Left lobe of liver (tissue), 2 donors: ENCODE measurements around the gene UGT1A4. TPM values are rescaled to one million over a fixed set of nuclear protein-coding genes. Genes with fewer than 3 reads are reported as not detected.

Source experiments
- ATAC-seq: fragments of 200-7000 bp; cut with Tn5 transposase; one replicate; pipeline ENCODE4 v1.9.1; 2020; ENCODE audit warnings: mild to moderate bottlenecking, moderate library complexity
- DNase-seq: peaks from one replicate; pipeline ENCODE4 v3.0.0-alpha.2; 2020; ENCODE audit warnings: low spot score
- total RNA-seq: library from RNA; stranded (reverse); gene quantifications from one replicate; pipeline ENCODE4 v1.2.1, GENCODE V29; 2021
- donor health status: DM: no; HTN: no; CAD: no; lungs with moderate emphysema.
- donor health status: DM: no; HTN: yes; CAD: no.

The UGT1A4 gene
- total RNA-seq, 1 donor from 2014 or later, result 454 TPM

DNA sequence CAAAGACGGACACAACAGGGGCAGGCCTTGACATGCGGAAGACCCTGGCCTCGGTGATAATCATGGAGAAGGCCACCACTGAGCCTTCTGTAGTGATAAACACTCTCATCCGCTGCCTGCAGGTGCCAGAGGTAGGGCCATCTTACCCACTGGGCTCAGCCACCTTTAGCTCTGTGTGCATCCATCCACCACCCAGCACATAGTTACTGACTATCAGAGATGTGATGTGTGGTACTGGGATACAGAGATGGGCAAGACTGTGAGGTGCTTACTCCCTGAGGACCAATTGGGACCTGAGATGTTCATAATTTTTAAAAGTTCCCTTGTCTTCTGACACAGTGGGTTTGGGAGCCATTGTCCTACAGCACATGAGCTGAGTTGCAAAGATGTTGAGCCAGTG is 61.2 kb downstream of the UGT1A4 start:
- DNase-seq (no peak), ATAC-seq (no peak)

GRCh38 chr2:233780771-233781170 is 62.2 kb downstream of the UGT1A4 start:
- ATAC-seq, result no peak
- DNase-seq, result no peak

DNA sequence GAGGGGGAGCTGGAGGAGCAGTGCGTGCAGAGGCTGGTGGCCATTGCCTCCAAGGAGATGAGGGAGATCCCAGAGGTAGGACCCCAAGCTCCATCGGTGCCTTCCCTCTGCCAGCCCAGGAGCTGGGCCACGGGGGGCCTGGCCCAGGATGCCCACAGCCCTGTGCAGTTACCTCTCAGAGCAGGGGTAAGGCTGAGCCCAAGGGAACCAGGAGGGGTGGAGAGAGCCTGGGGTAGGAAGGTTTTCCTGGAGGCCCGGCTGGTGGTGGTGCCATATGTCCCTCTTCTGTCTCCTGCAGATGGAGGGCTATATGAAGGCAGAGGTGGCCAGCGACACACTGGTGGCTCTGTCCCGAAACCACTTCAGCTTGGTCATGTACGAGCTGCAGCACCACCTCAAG is 71.0 kb downstream of the UGT1A4 start:
- no peak for DNase-seq
- peak; percentile 11 for ATAC-seq

GRCh38 chr2:233791151-233791882 is 72.8 kb downstream of the UGT1A4 start:
- no peak for ATAC-seq
- DNase-seq, result no peak

- DNase-seq (no peak), ATAC-seq (no peak)
Measured at GRCh38 chr2:233791883-233792329, 73.4 kb downstream of the UGT1A4 start.

GRCh38 chr2:233792720-233793119 is 74.2 kb downstream of the UGT1A4 start:
- DNase-seq, result no peak
- ATAC-seq, result no peak

- no peak for DNase-seq
- no peak for ATAC-seq
Measured at GRCh38 chr2:233793465-233794127, 75.1 kb downstream of the UGT1A4 start.

GRCh38 chr2:233794128-233794658 is 75.7 kb downstream of the UGT1A4 start:
- ATAC-seq (no peak), DNase-seq (no peak)

- ATAC-seq, result no peak
Measured at GRCh38 chr2:233795735-233796171, 77.2 kb downstream of the UGT1A4 start.

GRCh38 chr2:233796254-233796653 is 77.7 kb downstream of the UGT1A4 start:
- ATAC-seq (no peak), DNase-seq (no peak)

More at GRCh38 chr2:233795735-233796171, 77.2 kb downstream of the UGT1A4 start:
- no peak for DNase-seq

GRCh38 chr2:233798335-233799086 is 80.0 kb downstream of the UGT1A4 start:
- ATAC-seq (no peak), DNase-seq (peak; percentile 18)

GRCh38 chr2:233799087-233799665 is 80.6 kb downstream of the UGT1A4 start:
- no peak for ATAC-seq
- DNase-seq, result peak; percentile 22

DNA sequence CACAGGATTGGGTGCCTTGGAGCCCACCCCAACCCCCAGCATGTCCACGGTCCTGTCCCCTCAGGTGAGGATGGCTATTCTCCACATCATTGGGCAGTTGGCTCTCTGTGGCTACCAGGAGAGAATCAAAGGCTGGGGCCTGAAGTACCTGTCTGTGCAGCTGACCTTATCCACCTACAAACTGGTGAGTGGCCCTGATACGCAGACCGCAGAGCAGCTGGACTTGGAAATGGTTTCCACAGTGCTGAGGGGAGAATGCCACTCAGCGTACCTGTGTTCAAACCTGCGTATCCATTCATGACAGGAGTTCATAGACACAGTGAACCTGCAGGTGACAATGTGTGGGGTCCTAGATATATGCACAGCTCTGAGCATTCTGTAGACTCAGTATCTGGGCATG is 81.2 kb downstream of the UGT1A4 start:
- DNase-seq, result peak; percentile 24
- no peak for ATAC-seq

GRCh38 chr2:233800208-233800607 is 81.7 kb downstream of the UGT1A4 start:
- no peak for ATAC-seq
- no peak for DNase-seq

- peak; percentile 28 for DNase-seq
- no peak for ATAC-seq
Measured at GRCh38 chr2:233801357-233802131, 83.0 kb downstream of the UGT1A4 start.

DNA sequence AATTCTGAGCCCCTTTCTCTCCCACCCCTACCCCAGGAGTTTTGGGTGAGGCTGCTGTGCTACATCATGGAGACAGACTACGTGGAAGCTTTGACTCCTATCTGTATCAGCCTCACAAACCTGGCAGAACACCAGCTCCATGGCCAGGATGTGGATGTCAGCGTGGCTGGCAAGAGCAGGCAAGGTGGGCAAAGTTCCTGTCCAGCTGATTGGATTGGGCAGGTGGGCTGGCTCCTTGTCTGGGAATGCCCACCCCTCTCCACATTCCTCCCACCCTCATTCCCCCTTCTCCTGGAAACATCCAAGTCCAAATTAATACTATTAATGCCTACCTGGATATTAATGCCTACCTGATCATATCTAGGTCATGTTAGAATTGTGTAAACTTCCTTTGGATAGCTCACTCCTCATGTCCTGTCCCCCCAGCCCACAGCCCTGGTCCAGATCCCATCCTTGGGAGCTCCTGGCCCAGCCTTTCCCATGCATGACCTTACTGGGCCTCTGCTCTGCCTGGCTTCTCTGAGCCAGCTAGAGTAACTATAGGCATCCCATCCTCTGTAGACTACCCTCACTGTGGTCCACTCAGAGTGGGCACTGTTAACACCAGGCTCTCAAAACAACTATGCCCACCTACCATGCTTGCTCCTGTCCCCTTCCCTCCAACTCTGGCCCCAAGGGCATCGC is 83.7 kb downstream of the UGT1A4 start:
- DNase-seq, result peak; percentile 22
- no peak for ATAC-seq

DNA sequence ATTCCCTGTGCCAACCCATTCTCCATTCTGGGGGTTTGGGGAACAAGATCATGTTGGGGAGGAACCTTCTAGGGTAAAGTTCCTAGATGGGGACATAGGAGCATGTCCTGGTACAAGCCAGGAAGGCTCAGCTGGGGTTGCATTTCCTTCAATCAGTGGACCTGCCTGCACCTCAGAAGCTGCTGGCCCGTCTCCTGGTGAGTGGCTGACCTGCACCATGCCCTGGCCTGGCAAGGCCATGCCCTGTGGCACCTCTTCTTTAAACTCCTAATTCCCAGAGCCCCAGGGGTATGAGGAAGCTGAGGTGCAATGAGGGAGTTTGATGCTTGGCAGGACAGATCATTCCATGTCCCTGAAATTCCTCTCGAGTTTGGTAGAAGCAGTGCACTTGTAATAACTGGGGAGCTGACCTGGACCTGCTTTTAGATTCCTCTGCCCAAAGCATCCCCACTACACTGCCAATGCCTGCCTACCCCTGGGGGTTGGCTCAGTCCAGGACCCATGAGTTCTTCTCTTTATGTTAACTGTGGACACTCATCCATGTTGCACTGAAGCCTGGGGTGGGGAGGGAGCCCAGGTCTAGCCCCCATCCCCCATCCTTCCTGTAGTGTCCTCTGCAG is 84.9 kb downstream of the UGT1A4 start:
- no peak for ATAC-seq

GRCh38 chr2:233803994-233804393 is 85.5 kb downstream of the UGT1A4 start:
- DNase-seq, result peak; percentile 36
- no peak for ATAC-seq

More for the DNA sequence above, 84.9 kb downstream of the UGT1A4 start:
- DNase-seq, result peak; percentile 22

- DNase-seq (peak; percentile 30), ATAC-seq (no peak)
Measured at GRCh38 chr2:233807215-233807865, 88.8 kb downstream of the UGT1A4 start.
